GM19328 (cell line): ENCODE measurements around the gene ZNF747.

Source experiments
- ATAC-seq: cut with Tn5 transposase; IDR thresholded peaks from one replicate; pipeline ENCODE4 v1.9.1; 2021; ENCODE audit warnings: mild to moderate bottlenecking, moderate library complexity; ENCODE audit not compliant: unreplicated experiment

Gene ZNF747

DNA sequence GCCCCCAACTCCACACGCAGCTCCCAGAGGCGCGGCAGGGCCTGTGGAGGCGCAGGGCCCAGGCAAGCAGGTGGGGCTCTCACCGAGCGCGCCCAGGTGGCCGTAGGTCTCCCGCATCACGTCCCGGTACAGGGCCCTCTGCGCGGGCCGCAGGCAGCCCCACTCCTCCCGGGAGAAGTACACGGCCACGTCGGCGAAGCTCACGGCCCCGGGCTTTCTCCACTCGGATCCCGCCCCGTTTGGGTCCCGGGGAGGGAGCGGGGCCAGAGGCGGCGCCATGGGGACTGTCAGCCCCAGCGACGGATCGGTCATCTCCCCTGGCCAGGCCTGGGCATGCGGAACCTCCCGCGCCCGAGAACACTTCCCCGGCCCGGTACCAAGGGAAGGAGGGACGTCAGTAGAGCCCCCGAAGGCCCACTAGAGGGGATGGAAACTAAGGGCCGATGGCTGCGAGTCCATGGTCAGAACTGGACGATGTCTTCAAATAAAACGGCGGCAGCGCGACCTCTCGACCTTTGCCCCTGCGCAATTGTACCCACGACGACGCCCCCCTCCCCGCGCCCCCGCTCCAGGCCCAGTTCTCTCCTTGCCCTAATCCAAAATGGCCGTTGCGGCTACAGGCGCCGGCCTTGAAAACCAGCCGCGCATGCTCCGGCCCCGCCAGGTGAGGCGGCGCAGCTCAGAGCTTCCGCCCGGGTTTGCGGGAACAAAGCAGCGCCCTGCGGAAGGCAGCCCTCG, at the start of gene ZNF747:
ZNF747 (minus strand) TSS at position 491 of the 738 bp plus-strand sequence; CDS start at position 312, 179 bp downstream.
- peak; percentile 64 for ATAC-seq

DNA sequence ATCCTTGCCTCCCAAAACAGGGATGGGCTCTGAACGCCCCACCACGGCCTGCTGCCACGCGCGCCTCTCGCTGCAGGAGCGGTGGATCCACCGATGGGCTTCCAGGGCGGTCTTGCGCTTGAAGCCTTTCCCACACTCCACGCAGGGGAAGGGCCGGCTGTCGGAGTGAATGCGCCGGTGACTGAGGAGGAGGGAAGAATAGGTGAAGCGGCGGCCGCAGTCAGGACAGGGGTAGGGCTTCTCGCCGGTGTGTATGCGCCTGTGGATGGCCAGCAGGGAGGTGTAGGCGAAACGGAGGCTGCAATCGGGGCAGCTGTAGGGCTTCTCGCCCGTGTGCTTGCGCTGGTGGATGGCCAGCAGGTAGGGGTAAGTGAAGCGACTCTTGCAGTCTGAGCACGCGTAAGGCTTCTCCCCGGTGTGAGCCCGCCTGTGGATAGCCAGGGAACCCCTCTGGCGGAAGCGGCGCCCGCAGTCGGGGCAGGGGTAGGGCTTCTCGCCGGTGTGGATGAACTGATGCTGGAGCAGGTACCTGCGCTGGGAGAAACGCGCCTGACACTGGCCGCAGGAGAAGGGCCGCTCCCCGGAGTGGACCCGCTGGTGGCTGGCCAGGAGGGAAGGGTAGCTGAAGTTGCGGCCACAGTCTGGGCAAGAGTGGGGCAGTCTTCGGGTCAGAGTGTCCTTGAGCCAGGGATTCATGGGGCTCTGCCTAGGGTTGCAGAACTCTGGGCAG, 48.1 kb upstream of the ZNF747 start:
- ATAC-seq: no peak

DNA sequence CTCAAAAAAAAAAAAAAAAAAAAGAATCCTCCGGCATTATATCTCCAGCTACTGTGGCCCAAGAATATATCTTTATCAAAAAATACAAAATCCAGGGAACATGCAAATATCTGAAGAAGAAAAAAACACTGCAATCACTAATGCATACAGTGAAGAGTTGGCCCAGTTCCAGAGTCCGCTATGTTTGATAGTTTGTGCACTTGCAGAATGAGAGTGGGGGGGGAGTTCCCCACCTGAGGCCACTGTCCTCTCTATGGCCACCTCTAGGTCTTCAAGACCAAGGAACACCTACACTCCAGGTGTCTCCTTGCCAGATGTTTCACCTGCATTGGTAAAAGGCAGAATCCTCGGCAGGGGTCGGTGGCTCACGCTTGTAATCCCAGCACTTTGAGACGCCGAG, 46.8 kb upstream of the ZNF747 start:
- no peak for ATAC-seq

DNA sequence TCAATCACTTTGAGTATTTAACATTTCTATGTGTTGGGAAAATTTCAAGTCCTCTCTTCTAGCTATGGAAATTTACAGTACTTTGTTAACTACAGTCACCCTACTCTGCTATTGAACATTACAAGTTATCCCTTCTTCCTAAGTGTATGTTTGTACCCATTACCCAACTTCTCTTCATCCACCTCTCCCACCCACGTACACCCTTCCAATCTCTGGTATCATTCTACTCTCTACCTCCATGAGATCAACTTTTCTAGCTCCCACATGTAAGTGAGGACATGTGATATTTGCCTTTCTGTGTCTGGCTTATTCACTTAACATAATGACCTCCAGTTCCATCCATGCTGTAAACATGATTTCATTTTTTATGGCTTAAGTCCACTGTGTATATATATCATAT, 40.0 kb upstream of the ZNF747 start:
- ATAC-seq: no peak

DNA sequence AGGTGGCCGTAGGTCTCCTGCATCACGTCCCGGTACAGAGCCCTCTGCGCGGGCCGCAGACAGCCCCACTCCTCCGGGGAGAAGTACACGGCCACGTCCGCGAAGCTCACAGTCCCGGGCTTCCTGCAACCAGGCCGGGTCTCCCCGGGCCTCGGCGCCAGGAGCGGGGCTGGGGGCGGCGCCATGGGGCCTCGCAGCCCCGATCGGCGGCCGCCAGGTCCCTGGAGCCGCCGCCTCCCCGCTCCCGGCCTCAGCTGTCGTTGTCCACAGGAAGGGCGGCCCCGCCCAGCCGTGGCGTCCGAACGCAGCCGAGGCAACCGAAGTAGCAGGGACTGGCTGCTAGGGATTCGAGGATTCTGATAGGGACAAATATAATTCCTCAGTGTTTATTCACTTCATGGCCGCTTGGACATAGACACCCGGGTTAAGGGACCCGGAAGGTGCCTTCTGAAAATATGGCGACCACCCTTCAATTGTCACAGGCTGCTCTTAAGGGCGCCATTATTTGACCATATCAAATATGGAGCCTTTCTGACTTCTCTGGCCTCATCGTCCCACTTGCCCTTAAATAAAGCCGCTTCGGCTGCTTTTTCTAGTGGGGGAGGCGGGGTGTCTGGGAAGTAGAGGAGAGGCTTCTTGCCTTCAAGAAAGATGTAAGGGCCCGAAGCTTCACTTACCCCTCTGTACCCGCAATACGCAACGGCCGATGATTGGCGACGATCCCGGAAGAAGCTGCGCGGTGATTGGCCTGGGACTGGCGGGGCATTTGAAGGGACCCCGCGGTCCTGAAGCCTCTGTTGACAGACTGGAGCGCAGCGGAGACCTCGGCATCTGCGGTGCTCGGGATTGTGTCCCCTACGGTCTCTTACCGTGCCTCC, 37.0 kb upstream of the ZNF747 start, which contains the start of gene ZNF688:
ZNF688 (minus strand) TSS at position 270 of the 878 bp plus-strand sequence; CDS start at position 185, 85 bp downstream.
- ATAC-seq: peak; percentile 71

DNA sequence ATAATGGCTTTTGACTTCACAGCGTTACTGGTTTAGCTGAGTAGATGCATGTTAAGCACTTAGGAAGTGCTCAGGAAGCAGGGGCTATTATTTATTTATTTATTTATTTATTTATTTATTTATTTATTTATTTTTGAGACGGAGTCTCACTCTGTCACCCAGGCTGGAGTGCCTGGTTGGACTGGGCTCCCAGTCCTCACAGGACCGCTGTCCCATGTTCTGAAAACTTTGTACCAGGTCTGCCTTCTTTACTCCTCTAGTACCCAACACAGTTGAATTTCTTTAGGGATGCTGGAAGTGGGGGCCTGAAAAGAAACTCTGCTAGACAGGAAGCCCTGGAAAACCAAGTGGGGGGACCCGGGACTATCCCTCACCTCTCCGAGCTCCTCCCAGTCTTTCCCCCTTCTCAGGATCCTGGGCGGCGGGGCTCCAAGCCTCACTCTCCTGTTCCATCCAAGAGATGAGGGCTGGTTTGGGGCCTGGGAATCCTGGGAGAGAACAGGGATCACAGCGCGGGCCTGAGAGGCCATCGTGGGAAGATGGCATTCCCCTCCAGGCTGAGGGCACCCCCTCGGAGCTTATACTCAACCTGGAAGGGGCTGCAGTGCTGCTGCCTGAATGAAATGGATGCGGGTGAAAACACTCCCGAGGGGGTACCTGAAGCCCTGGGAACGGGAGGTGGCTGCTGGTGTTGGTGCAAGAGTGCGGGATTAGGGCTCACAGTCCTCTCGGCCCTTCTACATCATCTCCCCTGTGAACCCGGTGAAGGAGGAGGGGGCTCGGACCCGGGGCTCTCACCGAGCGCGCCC, 36.2 kb upstream of the ZNF747 start:
- no peak for ATAC-seq

DNA sequence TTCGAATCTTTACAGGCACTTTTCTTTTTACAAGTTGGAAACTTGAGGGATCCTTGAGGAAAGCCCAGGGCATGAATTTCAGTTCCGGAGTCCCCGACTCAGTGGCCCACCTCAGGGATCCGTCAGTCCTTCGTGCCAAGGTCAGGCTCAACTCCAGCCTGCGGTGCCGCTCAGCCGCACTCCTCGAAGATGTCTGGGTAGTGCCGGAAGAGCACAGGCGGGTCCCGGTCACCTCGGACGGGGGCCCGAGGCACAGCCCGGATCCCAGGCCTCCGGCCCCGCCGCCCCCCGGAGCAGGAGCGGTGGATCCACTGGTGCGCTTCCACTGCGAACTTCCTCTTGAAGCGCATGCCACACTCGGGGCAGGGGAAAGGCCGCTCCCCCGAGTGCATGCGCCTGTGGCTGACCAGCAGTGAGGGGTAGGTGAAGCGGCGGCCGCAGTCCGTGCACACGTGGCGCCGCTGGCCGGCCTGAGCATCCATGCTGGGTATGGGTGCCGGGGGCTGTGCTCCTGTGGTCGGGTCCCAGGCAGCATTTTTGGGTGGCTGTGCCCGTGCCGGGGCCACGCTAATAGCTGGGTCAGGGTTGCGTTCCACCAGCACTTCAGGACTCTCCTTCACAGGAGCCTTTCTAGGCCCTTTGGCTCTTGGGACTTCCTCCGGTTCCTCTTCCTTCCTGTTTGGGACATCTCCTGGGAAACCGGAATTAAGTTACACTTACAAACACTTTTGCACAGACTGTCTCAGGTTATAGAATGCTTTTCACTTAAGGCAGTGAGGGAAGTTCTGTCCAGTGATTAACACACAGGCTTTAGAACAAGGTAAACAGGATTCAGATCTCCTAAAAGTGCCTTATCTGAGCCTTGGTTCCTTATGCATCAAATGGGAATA, 35.3 kb upstream of the ZNF747 start:
- no peak for ATAC-seq

DNA sequence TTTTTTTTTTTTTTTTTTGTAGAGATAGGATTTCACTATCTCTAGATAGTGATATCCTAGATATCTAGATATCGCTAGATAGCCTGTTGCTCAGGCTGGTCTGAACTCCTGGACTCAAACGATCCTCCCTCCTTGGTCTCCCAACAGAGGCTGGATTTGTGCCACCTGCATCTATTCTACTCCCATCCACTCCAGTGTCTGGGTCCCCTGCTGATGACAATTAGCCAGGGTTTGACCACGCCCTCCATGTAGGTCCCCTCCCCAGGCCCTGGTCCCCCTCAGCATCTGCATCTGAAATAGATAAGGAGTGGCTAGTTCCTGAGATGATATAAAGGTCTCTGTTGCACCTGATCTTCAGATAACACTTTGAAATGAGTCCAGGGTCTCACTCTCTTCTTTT, 34.6 kb upstream of the ZNF747 start:
- ATAC-seq: no peak

DNA sequence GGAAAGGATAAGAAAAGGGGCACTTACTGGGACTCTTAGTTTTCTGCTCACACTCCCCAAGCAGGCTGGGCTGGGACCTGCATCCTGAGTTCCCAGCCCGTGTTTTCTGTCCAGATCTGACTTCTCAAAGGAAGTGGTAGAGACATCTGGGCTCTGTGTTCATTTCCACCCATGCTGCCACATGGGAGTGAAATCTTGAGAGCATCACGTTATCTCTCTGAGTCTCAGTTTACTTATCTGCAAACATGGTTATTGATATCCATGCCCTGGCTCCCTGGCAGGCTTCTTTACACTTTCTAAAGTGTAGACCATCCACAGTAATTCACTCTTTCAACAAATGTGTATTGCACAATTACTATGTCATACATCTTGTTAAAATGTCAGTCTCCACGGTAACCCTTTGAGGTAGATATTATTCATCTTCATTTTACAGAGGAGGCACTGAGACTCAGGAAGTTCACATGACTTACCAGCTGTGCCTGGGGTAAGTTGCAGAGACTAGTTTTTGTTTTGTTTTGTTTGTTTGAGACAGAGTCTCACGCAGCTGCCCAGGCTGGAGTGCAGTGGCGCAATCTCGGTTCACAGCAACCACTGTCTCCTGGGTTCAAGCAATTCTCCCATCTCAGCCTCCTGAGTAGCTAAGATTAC, 33.5 kb upstream of the ZNF747 start:
- ATAC-seq: no peak

DNA sequence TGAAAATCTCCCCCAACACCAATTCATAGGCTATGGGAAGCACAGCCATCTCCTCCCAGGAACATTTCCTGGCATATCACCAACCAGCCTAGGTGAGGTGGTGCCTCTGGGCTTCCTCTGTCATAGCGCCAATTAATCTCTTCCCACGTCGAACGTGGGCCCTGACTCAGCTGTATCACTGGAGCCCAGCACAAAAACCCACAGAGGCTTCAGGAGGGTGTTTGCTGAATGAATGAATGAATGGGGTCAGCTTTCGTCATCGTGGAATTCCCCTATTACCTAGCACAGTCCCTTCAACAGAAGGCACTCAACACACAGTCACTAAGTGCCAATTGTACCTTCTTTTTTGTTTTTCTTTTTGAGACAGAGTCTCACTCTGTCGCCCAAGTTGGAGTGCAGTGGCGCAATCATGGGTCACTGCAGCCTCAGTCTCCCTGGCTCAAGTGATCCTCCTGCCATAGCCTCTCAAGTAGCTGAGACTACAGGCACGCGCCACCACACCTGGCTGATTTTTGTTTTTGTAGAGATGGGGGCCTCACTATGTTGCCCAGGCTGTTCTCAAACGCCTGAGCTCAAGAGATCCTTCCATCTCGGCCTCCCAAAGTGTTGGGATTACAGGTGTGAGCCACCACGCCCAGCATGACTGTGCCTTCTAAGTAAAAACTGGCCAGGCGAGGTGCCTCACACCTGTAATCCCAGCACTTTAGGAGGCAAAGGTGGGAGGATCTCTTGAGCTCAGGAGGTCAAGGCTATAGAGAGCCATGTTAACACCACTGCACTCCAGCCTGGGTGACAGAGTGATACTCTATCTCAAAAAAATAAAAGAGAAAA, 32.7 kb upstream of the ZNF747 start:
- ATAC-seq: no peak

DNA sequence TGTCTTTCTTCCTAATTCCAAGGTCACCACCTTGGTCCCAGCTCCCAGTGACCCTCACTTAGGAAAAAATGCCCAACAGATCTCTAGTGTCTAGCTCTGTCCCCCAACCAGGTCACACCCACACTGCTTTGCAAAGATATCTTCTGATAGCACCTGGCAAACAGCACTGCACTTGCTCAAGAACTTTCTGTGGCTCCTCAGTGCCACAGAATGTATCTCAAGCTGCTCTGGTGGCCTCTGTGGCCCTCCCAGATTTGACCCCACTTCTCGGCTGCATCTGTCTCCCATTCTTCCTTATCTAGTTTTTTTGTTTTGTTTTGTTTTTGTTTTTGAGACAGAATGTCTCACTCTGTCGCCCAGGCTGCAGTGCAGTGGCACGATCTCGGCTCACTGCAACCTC, 31.9 kb upstream of the ZNF747 start:
- no peak for ATAC-seq

DNA sequence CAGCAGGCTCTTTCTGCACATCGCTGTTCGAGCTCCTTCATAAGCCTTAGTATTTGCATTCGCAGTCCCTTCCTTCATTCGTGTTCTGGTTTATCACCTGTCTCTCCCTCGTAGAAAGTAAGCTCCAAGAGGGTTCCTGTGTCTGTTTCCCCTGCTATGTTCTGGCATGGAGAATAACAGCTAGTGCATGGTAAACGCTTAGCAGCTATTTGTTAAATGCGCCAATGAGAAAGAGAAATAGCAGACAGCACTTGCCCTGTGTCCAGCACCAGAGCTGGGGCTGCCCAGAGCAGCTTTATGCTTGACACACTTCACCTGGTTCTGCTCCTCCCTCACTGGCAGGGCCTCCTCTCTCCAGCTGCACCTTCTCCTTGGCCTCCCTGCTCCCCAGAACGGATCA, 31.3 kb upstream of the ZNF747 start:
- ATAC-seq: no peak

DNA sequence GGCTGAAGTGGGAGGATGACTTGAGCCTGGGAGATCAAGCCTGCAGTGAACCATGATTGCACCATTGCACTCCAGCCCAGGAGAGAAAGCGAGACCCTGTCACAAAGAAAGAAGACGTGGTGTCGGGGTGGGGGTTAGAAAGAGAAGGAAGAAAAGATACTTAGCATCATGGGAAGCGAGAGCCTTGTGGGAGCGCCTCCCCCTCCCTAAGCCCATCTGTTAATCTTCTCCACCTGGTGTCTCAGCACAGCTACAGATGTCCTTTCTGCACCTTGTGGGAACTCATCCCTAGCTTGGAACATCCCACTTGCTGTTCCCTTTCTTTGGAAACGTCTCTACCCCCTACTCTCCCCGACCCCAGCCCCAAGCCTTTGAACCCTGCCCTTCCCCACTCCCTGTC, 30.9 kb upstream of the ZNF747 start:
- no peak for ATAC-seq

DNA sequence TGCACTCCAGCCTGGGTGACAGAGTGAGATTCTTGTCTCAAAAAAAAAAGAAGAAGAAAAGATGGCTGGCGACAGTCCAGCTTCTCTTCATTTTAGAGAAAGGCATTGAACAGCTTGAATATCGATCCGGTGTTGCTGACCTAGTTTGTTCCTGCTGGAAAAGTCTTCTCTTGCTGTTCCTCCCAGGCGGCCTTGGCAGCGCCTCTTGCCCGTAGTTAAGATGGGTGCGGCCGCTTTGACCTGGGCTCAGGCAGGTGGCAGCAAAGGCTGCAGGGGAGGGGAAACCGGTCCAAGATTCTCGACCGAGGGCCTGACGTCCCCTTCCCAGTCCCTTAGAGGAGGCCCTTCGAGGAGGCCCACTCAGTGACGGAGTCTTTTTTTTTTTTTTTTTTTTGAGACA, 27.4 kb upstream of the ZNF747 start:
- no peak for ATAC-seq

DNA sequence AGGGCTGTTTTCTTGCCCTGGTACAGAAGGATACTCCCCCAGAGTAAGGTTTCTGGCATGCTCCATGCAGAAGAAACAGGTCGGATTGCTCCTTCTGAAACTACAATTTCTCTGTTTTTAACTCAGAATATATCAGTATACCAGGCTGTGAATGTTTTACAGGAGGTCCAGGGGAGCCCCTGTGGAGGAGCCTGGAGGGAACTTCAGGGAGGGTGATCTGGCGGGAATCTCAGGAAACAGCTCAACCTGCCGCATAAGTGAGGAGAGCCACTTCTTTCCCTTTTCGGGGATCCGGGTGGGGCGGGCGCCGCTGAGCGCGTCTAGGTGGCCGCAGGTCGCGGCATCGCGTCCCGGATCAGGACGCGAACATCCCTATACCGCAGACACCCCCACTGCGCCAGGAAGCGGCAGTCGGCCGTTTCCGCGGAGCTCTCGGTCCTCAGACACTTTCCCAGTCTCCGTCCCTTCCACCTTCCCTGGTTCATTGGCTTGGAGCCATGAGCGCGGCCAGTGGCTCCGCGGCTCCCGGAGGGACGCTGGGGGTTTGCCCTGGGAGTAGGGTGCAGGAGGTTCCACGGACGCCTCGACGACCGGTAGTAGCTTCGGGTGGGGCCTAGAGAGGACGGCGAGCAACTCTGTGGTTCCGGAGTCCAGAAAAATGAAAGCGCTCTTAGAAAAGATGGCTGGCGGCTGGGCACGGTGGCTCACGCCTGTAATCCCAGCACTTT, 26.6 kb upstream of the ZNF747 start:
- ATAC-seq: no peak

DNA sequence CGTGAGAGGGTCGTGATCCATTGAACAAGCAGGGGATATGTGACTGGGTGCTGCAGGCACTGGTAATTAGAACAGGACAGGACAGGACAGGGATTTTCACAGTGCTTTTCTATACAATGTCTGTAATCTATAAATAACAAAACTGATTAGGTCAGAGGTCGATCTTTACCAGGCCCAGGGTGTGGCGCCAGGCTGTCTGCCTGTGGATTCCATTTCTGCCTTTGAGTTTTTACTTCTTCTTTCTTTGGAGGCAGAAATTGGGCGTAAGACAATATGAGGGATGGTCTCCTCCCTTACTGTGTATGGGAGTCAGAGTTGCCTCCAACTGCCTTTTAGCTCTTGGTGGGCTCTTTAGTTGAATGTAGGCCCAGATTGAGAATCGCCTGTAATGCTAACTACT, 25.0 kb upstream of the ZNF747 start:
- ATAC-seq: no peak

DNA sequence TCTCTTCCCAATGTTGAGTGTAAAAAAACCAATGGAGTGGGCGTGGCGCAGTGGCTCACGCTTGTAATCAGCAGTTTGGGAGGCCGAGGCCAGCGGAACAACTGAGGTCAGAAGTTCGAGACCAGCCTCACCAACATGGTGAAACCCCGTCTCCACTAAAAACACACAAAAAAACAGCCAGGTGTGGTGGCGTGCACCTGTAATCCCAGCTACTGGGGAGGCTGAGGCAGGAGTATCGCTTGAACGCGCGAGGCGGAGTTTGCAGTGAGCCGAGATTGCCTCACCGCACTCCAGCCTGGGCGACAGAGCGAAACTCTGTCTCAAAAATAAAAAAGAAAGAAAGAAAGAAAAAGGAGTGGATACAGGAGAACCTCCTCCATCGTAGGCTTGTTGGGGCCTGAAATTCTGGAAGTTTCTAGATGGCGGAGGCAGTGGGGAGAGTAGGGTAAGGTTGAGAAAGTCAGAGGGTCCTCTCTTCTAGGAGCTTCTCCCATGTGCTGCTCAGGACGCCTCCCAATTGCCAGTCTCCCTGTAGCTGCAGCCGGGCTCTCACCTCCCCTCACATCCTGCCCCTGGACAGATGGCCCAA, 24.2 kb upstream of the ZNF747 start:
- no peak for ATAC-seq
